ENCODE results near the gene GMPS.
A peak's percentile ranks its signal among the peaks of the same experiment; 100 is the strongest.
"Not testable (repeated sequence)": the region's sequence is repeated elsewhere in the genome, so short reads cannot be mapped to it uniquely, and the experiment has no call there.

The GMPS gene

DNA sequence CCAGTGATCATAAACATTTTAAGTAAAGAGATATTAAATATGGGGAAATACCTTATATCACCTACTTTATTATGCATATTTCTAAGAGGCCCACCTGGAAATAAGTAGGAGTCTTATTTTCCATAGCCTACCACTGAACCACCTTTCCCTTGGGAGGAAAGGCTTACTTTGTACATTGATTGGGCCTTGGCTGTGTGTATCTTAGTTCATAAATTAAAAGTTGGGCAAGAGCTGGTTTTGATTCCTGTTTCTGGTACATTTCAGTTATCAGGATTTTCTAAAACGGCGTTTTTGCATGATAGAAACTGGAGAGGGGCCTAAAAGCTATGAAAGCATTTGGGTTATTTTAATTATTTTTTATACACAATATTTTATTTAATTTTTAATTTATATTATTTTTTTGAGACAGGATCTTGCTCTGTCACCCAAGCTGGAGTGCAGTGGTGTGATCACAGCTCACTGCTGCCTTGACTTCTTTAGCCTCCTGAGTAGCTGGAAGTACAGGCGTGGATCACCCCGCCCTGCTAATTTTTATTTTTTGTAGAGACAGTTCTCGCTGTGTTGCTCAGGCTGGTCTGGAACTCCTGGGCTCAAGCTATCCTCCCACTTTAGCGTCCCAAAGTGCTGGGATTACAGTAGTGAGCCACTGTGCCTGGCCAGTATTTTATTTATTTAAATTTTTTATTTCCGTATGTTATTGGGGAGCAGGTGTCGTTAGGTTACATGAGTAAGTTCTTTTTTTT, 2.6 kb downstream of the GMPS start:
- peaks cover 74% of the 10 kb centered on the region for H4K20me1 ChIP-seq
- H3K4me1 ChIP-seq = peaks cover 28% of the 10 kb centered on the region

DNA sequence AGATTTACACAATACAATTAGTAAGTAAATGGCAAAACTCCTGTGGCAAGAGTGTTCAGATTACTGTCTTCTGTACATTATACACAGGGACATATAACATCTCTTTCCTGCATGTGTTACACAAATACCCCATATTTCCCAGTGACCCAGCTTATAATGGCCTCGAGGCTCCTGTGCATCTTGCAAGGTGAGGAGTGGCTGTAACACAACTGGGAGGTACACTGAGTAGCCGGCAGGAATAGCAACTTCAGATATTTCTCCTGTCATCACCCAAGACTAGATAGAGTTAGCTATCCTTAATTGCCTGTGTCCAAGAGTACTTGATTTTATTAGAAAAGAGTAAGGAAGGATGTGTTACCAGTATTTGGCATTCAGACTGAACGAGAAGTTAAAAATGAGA, 5.6 kb downstream of the GMPS start:
- Histone ChIP-seq H3K9me3 (peaks cover 3% of the 10 kb centered on the region; the same call in 1 of the 2 replicates), H3K4me3 (no peak overlapping the region), H3K4me1 (peaks cover 36% of the 10 kb centered on the region), H3K4me2 (no peak overlapping the region), H3K9ac (no peak overlapping the region), H3K27me3 (no peaks in the 10 kb centered on the region), H4K20me1 (peaks cover 100% of the 10 kb centered on the region), H3K27ac (no peak overlapping the region), H3K36me3 (peaks cover 17% of the 10 kb centered on the region; the same call in 1 of the 2 replicates)
- TF ChIP-seq Cebpa-rat (IDR thresholded peaks at IDR 0.05) = no peak

More for the DNA sequence above, 2.6 kb downstream of the GMPS start:
- Histone ChIP-seq H3K4me2 (peak overlapping the region; percentile 85), H3K4me3 (peak overlapping the region; percentile 94; the same call in 1 of the 2 replicates), H3K27me3 (no peaks in the 10 kb centered on the region), H3K36me3 (peaks cover 13% of the 10 kb centered on the region; the same call in 1 of the 2 replicates), H3K9me3 (peaks cover 3% of the 10 kb centered on the region; the same call in 1 of the 2 replicates), H3K9ac (peak overlapping the region; percentile 49; the same call in 1 of the 2 replicates), H3K27ac (no peak overlapping the region; the same call in 1 of the 2 replicates)
- TF ChIP-seq Cebpa-rat (IDR thresholded peaks at IDR 0.05) = no peak

DNA sequence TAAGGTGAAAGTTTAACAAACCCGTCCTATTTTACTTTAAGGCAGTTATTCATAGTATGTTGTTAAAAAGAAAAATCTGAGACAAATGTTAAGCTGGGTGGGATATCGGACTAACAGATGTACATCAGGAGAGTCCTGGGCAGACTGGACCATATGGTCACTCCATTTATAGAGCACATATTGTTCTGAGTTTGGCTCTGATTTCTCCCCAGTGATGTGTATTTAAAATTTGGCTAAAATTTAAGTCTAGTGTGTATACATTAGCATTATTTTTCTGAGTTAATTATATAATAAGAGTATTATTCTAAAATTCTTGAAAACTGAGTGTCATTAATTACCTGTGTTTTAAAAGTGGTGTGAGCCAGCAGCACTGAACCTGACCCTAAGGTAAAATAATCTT, 6.1 kb downstream of the GMPS start:
- Histone ChIP-seq H3K9ac (no peak overlapping the region), H3K9me3 (peaks cover 3% of the 10 kb centered on the region; the same call in 1 of the 2 replicates), H3K4me3 (no peak overlapping the region), H4K20me1 (peaks cover 100% of the 10 kb centered on the region), H3K4me1 (peaks cover 40% of the 10 kb centered on the region), H3K4me2 (no peak overlapping the region), H3K36me3 (peaks cover 17% of the 10 kb centered on the region; the same call in 1 of the 2 replicates), H3K27ac (no peak overlapping the region), H3K27me3 (no peaks in the 10 kb centered on the region)
- TF ChIP-seq Cebpa-rat (IDR thresholded peaks at IDR 0.05) = no peak

DNA sequence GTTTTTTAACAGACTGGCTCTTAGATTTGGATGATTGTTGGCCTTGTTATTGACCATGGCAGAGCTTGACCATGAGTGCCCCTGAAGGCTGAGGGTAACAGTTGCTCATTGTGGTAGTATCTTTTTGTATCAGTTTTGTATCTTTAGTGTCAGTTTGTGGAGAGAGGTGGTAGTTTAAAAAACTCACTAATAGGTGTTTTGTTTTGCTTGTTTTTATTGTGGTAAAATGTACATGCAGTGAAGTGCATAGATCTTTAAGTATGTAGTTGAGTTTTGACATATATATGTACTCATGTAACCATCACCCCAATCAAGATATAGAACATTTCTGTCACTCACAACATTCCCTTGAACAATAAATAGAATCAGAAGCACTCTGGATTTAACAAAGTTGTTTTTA, 9.8 kb downstream of the GMPS start:
- Histone ChIP-seq H3K4me3 (no peak overlapping the region), H3K9me3 (peaks cover 3% of the 10 kb centered on the region; the same call in 1 of the 2 replicates), H3K27me3 (no peaks in the 10 kb centered on the region), H4K20me1 (peaks cover 100% of the 10 kb centered on the region), H3K4me2 (peak overlapping the region; percentile 71; the same call in 1 of the 2 replicates), H3K4me1 (peaks cover 37% of the 10 kb centered on the region), H3K9ac (no peak overlapping the region), H3K36me3 (peaks cover 13% of the 10 kb centered on the region; the same call in 1 of the 2 replicates), H3K27ac (no peak overlapping the region)
- no peak for TF ChIP-seq Cebpa-rat (IDR thresholded peaks at IDR 0.05)

DNA sequence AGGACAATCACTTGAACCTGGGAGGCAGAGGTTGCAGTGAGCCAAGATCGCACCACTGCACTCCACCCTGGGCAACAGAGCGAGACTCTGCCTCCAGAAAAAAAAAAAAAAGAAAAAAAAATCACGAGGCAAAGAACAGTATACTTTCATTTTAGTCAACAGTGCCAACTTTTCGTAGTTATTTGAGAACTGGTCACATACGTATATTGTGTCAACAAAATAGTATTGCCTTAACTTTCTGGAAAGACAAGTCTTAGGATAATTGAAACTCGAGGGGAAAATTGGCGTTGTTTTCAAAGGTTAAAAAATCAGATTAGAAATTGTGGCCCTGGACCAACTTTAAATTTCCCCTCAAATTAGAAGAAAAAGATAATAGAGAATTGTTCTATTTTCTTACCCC, 13.8 kb downstream of the GMPS start:
- H3K27me3 ChIP-seq = no peaks in the 10 kb centered on the region
- H3K36me3 ChIP-seq = 0 out of 2 replicates have a peak, but pooled peaks cover 2% of the 10 kb centered on the region

DNA sequence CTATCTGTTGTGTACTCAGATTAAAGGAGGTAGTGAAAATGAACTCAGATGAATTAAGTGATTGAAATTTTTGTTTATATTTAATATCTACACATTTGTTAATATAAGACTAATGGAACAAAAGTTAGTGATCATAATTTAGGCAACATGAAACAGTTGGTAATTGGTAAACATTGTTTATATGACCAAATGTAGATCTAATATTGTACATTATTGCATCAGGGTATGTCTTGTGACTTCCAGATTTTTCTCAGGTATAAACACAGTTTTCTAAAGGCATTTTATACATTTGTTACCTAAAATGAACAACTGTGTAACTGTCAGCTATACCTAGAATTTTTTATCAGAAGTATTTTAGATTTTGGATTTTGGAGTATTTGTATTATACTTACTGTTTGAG, 14.8 kb downstream of the GMPS start:
- Histone ChIP-seq H3K27ac (no peak overlapping the region), H3K4me3 (no peak overlapping the region), H4K20me1 (peaks cover 100% of the 10 kb centered on the region), H3K9ac (no peak overlapping the region), H3K36me3 (no peaks in the 10 kb centered on the region), H3K27me3 (no peaks in the 10 kb centered on the region), H3K9me3 (no peaks in the 10 kb centered on the region), H3K4me2 (no peak overlapping the region), H3K4me1 (peaks cover 42% of the 10 kb centered on the region)
- TF ChIP-seq Cebpa-rat (IDR thresholded peaks at IDR 0.05) = no peak

More for the DNA sequence above, 13.8 kb downstream of the GMPS start:
- TF ChIP-seq Cebpa-rat (IDR thresholded peaks at IDR 0.05) = no peak
- H3K4me1 ChIP-seq = peaks cover 40% of the 10 kb centered on the region
- no peak overlapping the region for H3K4me3 ChIP-seq
- no peaks in the 10 kb centered on the region for H3K9me3 ChIP-seq
- H3K4me2 ChIP-seq = peak overlapping the region; percentile 32; the same call in 1 of the 2 replicates
- no peak overlapping the region for H3K9ac ChIP-seq
- H4K20me1 ChIP-seq = peaks cover 100% of the 10 kb centered on the region
- H3K27ac ChIP-seq = no peak overlapping the region

DNA sequence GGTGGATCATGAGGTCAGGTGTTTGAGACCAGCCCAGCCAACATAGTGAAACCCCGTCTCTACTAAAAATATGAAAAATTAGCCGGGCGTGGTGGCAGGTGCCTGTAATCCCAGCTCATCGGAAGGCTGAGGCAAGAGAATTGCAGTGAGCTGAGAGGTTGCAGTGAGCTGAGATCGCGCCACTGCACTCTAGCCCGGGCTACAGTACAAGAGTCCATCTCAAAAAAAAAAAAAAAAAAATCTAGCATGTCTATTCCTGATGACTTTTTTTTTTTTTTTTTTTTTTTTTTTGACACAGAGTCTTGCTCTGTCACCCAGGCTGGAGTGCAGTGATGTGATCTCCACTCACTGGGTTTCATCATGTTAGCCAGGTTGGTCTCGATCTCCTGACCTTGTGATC, 15.9 kb downstream of the GMPS start:
- H3K4me3 ChIP-seq, H3K27ac ChIP-seq, H3K9ac ChIP-seq, H3K9me3 ChIP-seq, H3K36me3 ChIP-seq, H3K4me2 ChIP-seq, H3K27me3 ChIP-seq: not testable (repeated sequence)
- Histone ChIP-seq H3K4me1 (peaks cover 36% of the 10 kb centered on the region), H4K20me1 (peaks cover 100% of the 10 kb centered on the region)

DNA sequence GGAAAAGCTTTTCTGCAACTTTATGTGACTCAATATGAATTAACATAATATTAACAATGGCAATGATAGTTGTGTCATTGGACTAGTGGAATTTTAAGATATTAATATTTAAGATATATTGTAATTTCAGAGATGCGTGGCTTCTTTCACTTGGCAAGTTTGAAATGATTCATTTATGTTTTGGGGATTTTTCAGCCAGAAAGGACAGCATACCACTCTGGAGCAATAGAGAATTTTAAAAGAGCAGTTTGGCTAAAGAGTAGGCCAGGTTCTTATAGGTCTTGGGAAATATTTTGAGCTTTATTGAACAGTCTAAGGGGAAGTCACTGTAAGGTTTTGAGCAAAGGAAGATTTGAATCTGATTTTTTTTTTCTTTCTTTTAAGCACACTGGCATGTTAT, 16.5 kb downstream of the GMPS start:
- H3K9ac ChIP-seq = no peak overlapping the region
- H3K9me3 ChIP-seq = no peaks in the 10 kb centered on the region
- H3K36me3 ChIP-seq = peaks cover 11% of the 10 kb centered on the region; the same call in 1 of the 2 replicates
- TF ChIP-seq Cebpa-rat (IDR thresholded peaks at IDR 0.05) = no peak
- peaks cover 31% of the 10 kb centered on the region for H3K4me1 ChIP-seq
- H3K27me3 ChIP-seq = no peaks in the 10 kb centered on the region
- no peak overlapping the region for H3K4me3 ChIP-seq
- H3K27ac ChIP-seq = no peak overlapping the region
- peaks cover 100% of the 10 kb centered on the region for H4K20me1 ChIP-seq
- H3K4me2 ChIP-seq = no peak overlapping the region

DNA sequence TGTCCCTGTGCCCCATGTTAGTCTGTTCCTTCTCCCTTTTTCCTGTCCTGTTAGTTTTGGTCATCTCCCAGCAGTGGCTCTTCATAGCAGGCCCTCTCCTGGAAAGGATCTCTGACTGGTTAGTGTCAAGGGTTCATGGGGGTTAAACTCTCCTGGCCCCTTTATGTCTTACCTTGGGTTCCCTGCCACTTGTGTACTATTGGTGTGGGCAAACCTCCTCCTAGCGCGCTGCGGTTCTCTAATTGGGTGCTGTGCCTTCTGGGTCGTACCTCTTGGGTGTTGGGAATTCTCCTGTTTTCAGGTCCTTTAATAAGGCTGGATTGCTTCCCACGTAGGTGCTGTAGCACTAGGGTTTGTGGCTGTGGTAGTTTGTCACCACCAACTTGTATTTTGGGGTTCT, 18.8 kb downstream of the GMPS start:
- H4K20me1 ChIP-seq = peaks cover 100% of the 10 kb centered on the region
- H3K4me3 ChIP-seq = no peak overlapping the region
- no peak overlapping the region for H3K4me2 ChIP-seq
- no peak for TF ChIP-seq Cebpa-rat (IDR thresholded peaks at IDR 0.05)
- no peak overlapping the region for H3K9ac ChIP-seq
- H3K4me1 ChIP-seq = peaks cover 25% of the 10 kb centered on the region
- peaks cover 26% of the 10 kb centered on the region for H3K36me3 ChIP-seq
- H3K27me3 ChIP-seq = no peaks in the 10 kb centered on the region
- H3K9me3 ChIP-seq = no peaks in the 10 kb centered on the region
- no peak overlapping the region for H3K27ac ChIP-seq

DNA sequence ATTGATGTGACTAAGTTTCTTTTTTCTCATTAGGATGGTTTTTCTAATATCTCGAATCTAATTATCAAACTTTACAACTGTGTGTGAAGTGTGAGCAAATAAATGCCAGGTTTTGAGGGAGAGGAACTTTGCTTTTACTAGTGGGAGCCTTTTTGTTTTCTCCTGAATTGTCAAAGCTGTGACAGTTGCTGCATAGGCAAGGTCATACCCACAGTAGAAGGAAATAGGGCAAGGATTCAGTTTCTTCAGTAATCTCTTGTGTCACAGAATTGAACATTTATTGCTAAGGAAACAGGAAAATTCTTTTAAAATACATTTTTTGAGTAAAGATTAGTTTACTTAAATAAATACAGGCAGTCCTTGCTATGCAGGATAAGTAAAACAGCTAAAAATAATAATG, 19.5 kb downstream of the GMPS start:
- Histone ChIP-seq H4K20me1 (peaks cover 100% of the 10 kb centered on the region), H3K4me1 (peaks cover 18% of the 10 kb centered on the region), H3K9me3 (no peaks in the 10 kb centered on the region), H3K27me3 (no peaks in the 10 kb centered on the region), H3K36me3 (peaks cover 34% of the 10 kb centered on the region), H3K4me2 (no peak overlapping the region), H3K27ac (no peak overlapping the region), H3K4me3 (no peak overlapping the region), H3K9ac (no peak overlapping the region)
- TF ChIP-seq Cebpa-rat (IDR thresholded peaks at IDR 0.05) = no peak
